Peyer's patch (tissue), 4 donors: ENCODE data around the gene SRPK2. TPM values are rescaled to one million over a fixed set of nuclear protein-coding genes. Genes with fewer than 3 reads are reported as not detected.

Experiments
- DNase-seq, 3 donors: peaks; one replicate each; pipeline ENCODE4 v3.0.0-alpha.2; 2017 to 2019
- H3K27ac ChIP-seq, 4 donors: fragments of 200-600 bp; sonication (generic); one replicate each; pipeline ENCODE4 v1.5.1; 2016 to 2019
- H3K27me3 ChIP-seq, 2 donors: fragments of 200-600 bp; sonication (generic); one replicate each; pipeline ENCODE4 v1.5.1; 2019
- H3K36me3 ChIP-seq, 3 donors: fragments of 200-600 bp; sonication (generic); one replicate each; pipeline ENCODE4 v1.5.1; 2016 to 2019
- H3K4me1 ChIP-seq, 4 donors: fragments of 200-600 bp; sonication (generic); one replicate each; pipeline ENCODE4 v1.5.1; 2016 to 2019
- H3K4me3 ChIP-seq, 4 donors: fragments of 200-600 bp; sonication (generic); 1 replicate in 3 of 4; 2 replicates in 1 of 4; pipeline ENCODE4 v1.5.1; 2016 to 2019; ENCODE audit warnings: mild to moderate bottlenecking in 1 of 4
- H3K9me3 ChIP-seq, 4 donors: fragments of 200-600 bp; sonication (generic); one replicate each; pipeline ENCODE4 v1.5.1; 2016 to 2019; ENCODE audit warnings: mild to moderate bottlenecking in 1 of 4
- CTCF ChIP-seq, 6 experiments: fragments of 450-650 bp in 4 of 6; fragments of 200-600 bp in 2 of 6; sonication (generic) in 1 of 6; IDR thresholded peaks; one replicate each; pipeline ENCODE4 v1.5.1; 2017 to 2019; ENCODE audit warnings: antibody characterized with exemption in 6 of 6, mild to moderate bottlenecking in 3 of 6, moderate library complexity in 1 of 6
- POLR2A ChIP-seq, 2 donors: fragments of 450-650 bp; IDR thresholded peaks; one replicate each; pipeline ENCODE4 v1.5.1; 2017; ENCODE audit warnings: antibody characterized with exemption in 2 of 2, mild to moderate bottlenecking in 2 of 2, moderate library complexity in 2 of 2
- total RNA-seq, 4 donors: library from RNA; depleted of rRNA; stranded (reverse); fragments of >200 nt; gene quantifications; one replicate each; pipeline ENCODE4 v1.1.0, GENCODE V29; 2016

The SRPK2 gene
- total RNA-seq, 4 donors from 2014 or later = 25.7 to 96.6 (median 33.6) TPM

- Histone ChIP-seq H3K36me3 (peaks cover 0 to 18% (median 0%) of the 10 kb centered on the region in 3 donors), H3K27me3 (no peaks in the 10 kb centered on the region), H3K4me1 (no peaks in the 10 kb centered on the region), H3K27ac (no peak overlapping the region), H3K9me3 (no peaks in the 10 kb centered on the region), H3K4me3 (no peak overlapping the region)
- TF ChIP-seq POLR2A (IDR thresholded peaks at IDR 0.05) = no peak
- DNase-seq = no peak
These were observed 255.4 kb downstream of the SRPK2 start for GRCh38 chr7:105133358-105133757.

GRCh38 chr7:105132835-105133234 lies 255.9 kb downstream of the SRPK2 start:
- DNase-seq = no peak
- no peak overlapping the region for H3K4me3 ChIP-seq
- H3K27ac ChIP-seq = no peak overlapping the region
- H3K36me3 ChIP-seq = peaks cover 0 to 15% (median 0%) of the 10 kb centered on the region in 3 donors
- no peaks in the 10 kb centered on the region for H3K4me1 ChIP-seq
- TF ChIP-seq POLR2A (IDR thresholded peaks at IDR 0.05) (no peak), CTCF (IDR thresholded peaks at IDR 0.05) (no peak)
- H3K9me3 ChIP-seq = no peaks in the 10 kb centered on the region
- H3K27me3 ChIP-seq = no peaks in the 10 kb centered on the region

- H3K27me3 ChIP-seq = no peaks in the 10 kb centered on the region
- H3K4me3 ChIP-seq = no peak overlapping the region
- no peaks in the 10 kb centered on the region for H3K4me1 ChIP-seq
- no peaks in the 10 kb centered on the region for H3K9me3 ChIP-seq
- TF ChIP-seq POLR2A (IDR thresholded peaks at IDR 0.05) = no peak
- no peak for TF ChIP-seq CTCF (IDR thresholded peaks at IDR 0.05)
- H3K36me3 ChIP-seq = peaks cover 0 to 16% (median 0%) of the 10 kb centered on the region in 3 donors
- no peak overlapping the region for H3K27ac ChIP-seq
- DNase-seq = no peak
These were observed 256.4 kb downstream of the SRPK2 start for GRCh38 chr7:105132335-105132734.

- Histone ChIP-seq H3K27ac (no peak overlapping the region), H3K27me3 (no peaks in the 10 kb centered on the region), H3K9me3 (no peaks in the 10 kb centered on the region), H3K4me3 (no peak overlapping the region), H3K36me3 (peaks cover 0 to 20% (median 0%) of the 10 kb centered on the region in 3 donors), H3K4me1 (no peaks in the 10 kb centered on the region)
- TF ChIP-seq CTCF (IDR thresholded peaks at IDR 0.05) (no peak), POLR2A (IDR thresholded peaks at IDR 0.05) (no peak)
- DNase-seq = no peak
These were observed 256.8 kb downstream of the SRPK2 start for GRCh38 chr7:105131890-105132289.

- no peaks in the 10 kb centered on the region for H3K4me1 ChIP-seq
- no peaks in the 10 kb centered on the region for H3K27me3 ChIP-seq
- TF ChIP-seq POLR2A (IDR thresholded peaks at IDR 0.05) = no peak
- no peak for TF ChIP-seq CTCF (IDR thresholded peaks at IDR 0.05)
- no peak overlapping the region for H3K4me3 ChIP-seq
- H3K27ac ChIP-seq = no peak overlapping the region
- H3K36me3 ChIP-seq = peaks cover 0 to 28% (median 0%) of the 10 kb centered on the region in 3 donors
- H3K9me3 ChIP-seq = no peaks in the 10 kb centered on the region
- DNase-seq = no peak
These were observed 257.6 kb downstream of the SRPK2 start for GRCh38 chr7:105131033-105131656.

GRCh38 chr7:105130580-105130979 lies 258.1 kb downstream of the SRPK2 start:
- Histone ChIP-seq H3K36me3 (peaks cover 0 to 32% (median 0%) of the 10 kb centered on the region in 3 donors), H3K27ac (no peak overlapping the region)

More at GRCh38 chr7:105130580-105130979, 258.1 kb downstream of the SRPK2 start:
- DNase-seq = no peak
- H3K4me3 ChIP-seq = no peak overlapping the region
- H3K4me1 ChIP-seq = no peaks in the 10 kb centered on the region
- H3K27me3 ChIP-seq = no peaks in the 10 kb centered on the region
- TF ChIP-seq CTCF (IDR thresholded peaks at IDR 0.05) (no peak), POLR2A (IDR thresholded peaks at IDR 0.05) (no peak)
- H3K9me3 ChIP-seq = no peaks in the 10 kb centered on the region
